ENCODE data around the gene RAD21L1. TPM values are rescaled to one million over a fixed set of nuclear protein-coding genes. Genes with fewer than 3 reads are reported as not detected.
A peak's percentile ranks its signal among the peaks of the same experiment; 100 is the strongest.

The RAD21L1 gene
- total and polyA plus RNA-seq, 8 donors, result not detected

GRCh38 chr20:1301031-1301529 lies 75.2 kb downstream of the RAD21L1 start:
- Histone ChIP-seq H3K27me3 (no peaks in the 10 kb centered on the region), H3K4me1 (no peaks in the 10 kb centered on the region), H3K4me3 (no peak overlapping the region), H3K36me3 (peaks cover 0 to 4% (median 0%) of the 10 kb centered on the region in 3 donors), H3K27ac (no peak overlapping the region), H3K9me3 (no peaks in the 10 kb centered on the region)
- TF ChIP-seq CTCF (IDR thresholded peaks at IDR 0.05), result no peak
- ATAC-seq, result peak in 1 of 4 donors; percentile 40
- FAIRE-seq, result no peak
- no peak for DNase-seq
- WGBS, 2 donors, result 72 to 80% methylated on average over 9 of the region's 9 CpGs
- intact Hi-C loops (cut with DNase I), result no loop called here

GRCh38 chr20:1302685-1303541 lies 77.1 kb downstream of the RAD21L1 start:
- H3K27ac ChIP-seq, result no peak overlapping the region
- intact Hi-C loops (cut with DNase I), result no loop called here
- H3K36me3 ChIP-seq, result peaks cover 0 to 4% (median 0%) of the 10 kb centered on the region in 3 donors
- TF ChIP-seq CTCF (IDR thresholded peaks at IDR 0.05), result no peak
- no peak for DNase-seq
- H3K4me3 ChIP-seq, result no peak overlapping the region
- ATAC-seq, result no peak
- WGBS, 2 donors, result 84 to 86% methylated on average over 12 of the region's 12 CpGs
- H3K4me1 ChIP-seq, result no peaks in the 10 kb centered on the region
- H3K27me3 ChIP-seq, result no peaks in the 10 kb centered on the region
- FAIRE-seq, result no peak
- H3K9me3 ChIP-seq, result no peaks in the 10 kb centered on the region

GRCh38 chr20:1304710-1305515 lies 79.1 kb downstream of the RAD21L1 start:
- Histone ChIP-seq H3K9me3 (no peaks in the 10 kb centered on the region), H3K36me3 (peaks cover 0 to 4% (median 0%) of the 10 kb centered on the region in 3 donors), H3K4me1 (no peaks in the 10 kb centered on the region), H3K27me3 (no peaks in the 10 kb centered on the region), H3K4me3 (no peak overlapping the region), H3K27ac (no peak overlapping the region)
- no peak for FAIRE-seq
- WGBS, 2 donors, result 86 to 87% methylated on average over 31 of the region's 31 CpGs
- no peak for ATAC-seq
- DNase-seq, result peak in 1 of 6 donors; percentile 51
- intact Hi-C loops (cut with DNase I), result loop anchor here in 1 of 3 donors (5.0 kb wide), 1 partner anchor 137 kb away; no protein-coding TSS in a partner anchor
- no peak for TF ChIP-seq CTCF (IDR thresholded peaks at IDR 0.05)

Other genes starting within 250 kb of the RAD21L1 start
- under 1 TPM in 3 of 6 donors, not detected in 3; 0.09 to 0.28 (median 0.21) TPM for gene RSPO4, start 223.7 kb upstream of the RAD21L1 start, total RNA-seq
- gene RSPO4, start 223.7 kb upstream of the RAD21L1 start, polyA plus RNA-seq, result under 1 TPM; 0.08 to 0.09 TPM
- 100 to 1,000 TPM in 1 of 6 donors, 10 to 100 TPM in 5; 71.9 to 114 (median 84.1) TPM for gene PSMF1, start 107.4 kb upstream of the RAD21L1 start, total RNA-seq
- 10 to 100 TPM; 17.8 to 43.4 TPM for gene PSMF1, start 107.4 kb upstream of the RAD21L1 start, polyA plus RNA-seq
- gene TMEM74B, start 41.1 kb upstream of the RAD21L1 start, total RNA-seq, result 1 to 10 TPM in 1 of 6 donors, under 1 TPM in 5; 0.22 to 1.6 (median 0.59) TPM
- gene TMEM74B, start 41.1 kb upstream of the RAD21L1 start, polyA plus RNA-seq, result 10 to 100 TPM in 1 of 2 donors, 1 to 10 TPM in 1; 4.4 to 15.3 TPM
- under 1 TPM in 3 of 6 donors, not detected in 3; 0.13 to 0.18 (median 0.14) TPM for gene C20orf202, start 22.6 kb upstream of the RAD21L1 start, total RNA-seq
- under 1 TPM in 1 of 2 donors, not detected in 1; 0.23 TPM for gene C20orf202, start 22.6 kb upstream of the RAD21L1 start, polyA plus RNA-seq
- 1 to 10 TPM; 1.1 to 2.7 (median 2.2) TPM for gene SNPH, start 40.2 kb downstream of the RAD21L1 start, total RNA-seq
- 1 to 10 TPM; 3.6 to 4.3 TPM for gene SNPH, start 40.2 kb downstream of the RAD21L1 start, polyA plus RNA-seq
- gene SDCBP2, start 103.1 kb downstream of the RAD21L1 start, total RNA-seq, result 10 to 100 TPM in 3 of 6 donors, 1 to 10 TPM in 3; 4.7 to 14.8 (median 9.3) TPM
- 10 to 100 TPM; 13.8 to 23.8 TPM for gene SDCBP2, start 103.1 kb downstream of the RAD21L1 start, polyA plus RNA-seq
- 100 to 1,000 TPM in 1 of 6 donors, 10 to 100 TPM in 5; 40.2 to 104 (median 67.3) TPM for gene FKBP1A, start 167.0 kb downstream of the RAD21L1 start, total RNA-seq
- gene FKBP1A, start 167.0 kb downstream of the RAD21L1 start, polyA plus RNA-seq, result 10 to 100 TPM; 62.1 to 86.7 TPM
- 10 to 100 TPM; 27.0 to 43.8 (median 34.3) TPM for gene NSFL1C, start 240.8 kb downstream of the RAD21L1 start, total RNA-seq
- 10 to 100 TPM; 23.7 to 32.1 TPM for gene NSFL1C, start 240.8 kb downstream of the RAD21L1 start, polyA plus RNA-seq

Measured in pancreas (tissue), 10 donors.